GM23338 (cell line): ENCODE measurements around the gene GPR35. TPM values are rescaled to one million over a fixed set of nuclear protein-coding genes. Genes with fewer than 3 reads are reported as not detected.

Source experiments
- ATAC-seq: fragments of 200-7000 bp; cut with Tn5 transposase; 3 replicates; pipeline ENCODE4 v1.9.1; 2020
- DNase-seq: peaks from one replicate; pipeline ENCODE4 v3.0.0-alpha.2; 2015; ENCODE audit warnings: low spot score
- H2AFZ ChIP-seq: fragments of 200-600 bp; sonication (generic); 2 replicates; pipeline ENCODE4 v1.8.0; 2016; ENCODE audit warnings: antibody characterized with exemption, mild to moderate bottlenecking, moderate library complexity
- H3F3A ChIP-seq: fragments of 200-600 bp; sonication (generic); replicated peaks from 2 replicates; pipeline ENCODE4 v1.8.0; 2017; ENCODE audit warnings: antibody characterized with exemption, mixed run types, low read depth
- H3K27ac ChIP-seq: fragments of 200-600 bp; sonication (generic); 2 replicates; pipeline ENCODE4 v1.6.1; 2016; ENCODE audit warnings: low read depth
- H3K27me3 ChIP-seq: fragments of 200-600 bp; sonication (generic); 2 replicates; pipeline ENCODE4 v1.8.0; 2016; ENCODE audit warnings: mild to moderate bottlenecking, mixed run types, moderate library complexity; ENCODE audit not compliant: insufficient read depth
- H3K36me3 ChIP-seq: fragments of 200-600 bp; sonication (generic); 2 replicates; pipeline ENCODE4 v1.8.0; 2016; ENCODE audit warnings: mild to moderate bottlenecking; ENCODE audit not compliant: insufficient read depth
- H3K4me1 ChIP-seq: fragments of 200-600 bp; sonication (generic); 2 replicates; pipeline ENCODE4 v1.8.0; 2016; ENCODE audit warnings: mild to moderate bottlenecking, moderate library complexity; ENCODE audit not compliant: insufficient read depth
- H3K4me2 ChIP-seq: fragments of 200-600 bp; sonication (generic); 2 replicates; pipeline ENCODE4 v1.7.1; 2017; ENCODE audit warnings: mixed run types
- H3K4me3 ChIP-seq: fragments of 200-600 bp; sonication (generic); 2 replicates; pipeline ENCODE4 v1.6.1; 2016; ENCODE audit warnings: mixed run types
- H3K79me2 ChIP-seq: fragments of 200-600 bp; sonication (generic); replicated peaks from 2 replicates; pipeline ENCODE4 v1.8.0; 2017; ENCODE audit warnings: mild to moderate bottlenecking; ENCODE audit not compliant: insufficient read depth
- H3K9me2 ChIP-seq: fragments of 200-600 bp; sonication (generic); 2 replicates; pipeline ENCODE4 v1.8.0; 2017; ENCODE audit not compliant: insufficient read depth
- H4K20me1 ChIP-seq: fragments of 200-600 bp; sonication (generic); replicated peaks from 2 replicates; pipeline ENCODE4 v1.8.0; 2017; ENCODE audit warnings: mild to moderate bottlenecking; ENCODE audit not compliant: insufficient read depth
- H3K27ac Mint-ChIP-seq: 2 replicates; pipeline ENCODE4 v1.8.0; 2020; ENCODE audit warnings: inconsistent platforms, mild to moderate bottlenecking, moderate library complexity, mixed read lengths
- H3K27me3 Mint-ChIP-seq: 3 replicates; pipeline ENCODE4 v1.8.0; 2022; ENCODE audit warnings: low read depth, mild to moderate bottlenecking, moderate library complexity, mixed read lengths, inconsistent platforms; ENCODE audit not compliant: insufficient read depth, poor library complexity
- H3K36me3 Mint-ChIP-seq: 3 replicates; pipeline ENCODE4 v1.8.0; 2021; ENCODE audit warnings: low read depth, mild to moderate bottlenecking, inconsistent platforms, moderate library complexity, mixed read lengths
- H3K4me1 Mint-ChIP-seq: 3 replicates; pipeline ENCODE4 v1.8.0; 2020; ENCODE audit warnings: mild to moderate bottlenecking, inconsistent platforms, mixed read lengths
- H3K4me3 Mint-ChIP-seq: 3 replicates; pipeline ENCODE4 v1.8.0; 2021; ENCODE audit warnings: moderate library complexity, mild to moderate bottlenecking, inconsistent platforms, mixed read lengths
- H3K9me3 Mint-ChIP-seq: 3 replicates; pipeline ENCODE4 v1.8.0; 2020; ENCODE audit warnings: moderate library complexity, mild to moderate bottlenecking, inconsistent platforms, mixed read lengths
- EZH2 ChIP-seq: fragments of 200-600 bp; sonication (generic); IDR thresholded peaks from one replicate; pipeline ENCODE4 v1.8.0; 2017; ENCODE audit warnings: antibody characterized with exemption, mild to moderate bottlenecking, low read depth; ENCODE audit not compliant: unreplicated experiment
- JUNB ChIP-seq: IDR thresholded peaks from one replicate; pipeline ENCODE4 v1.6.1; 2016; ENCODE audit warnings: antibody characterized with exemption; ENCODE audit not compliant: unreplicated experiment
- POLR2AphosphoS5 ChIP-seq: IDR thresholded peaks from 2 replicates; pipeline ENCODE4 v1.6.1; 2016; ENCODE audit warnings: antibody characterized with exemption, low read depth
- STAT1 ChIP-seq: IDR thresholded peaks from one replicate; pipeline ENCODE4 v1.6.1; 2016; ENCODE audit warnings: antibody characterized with exemption; ENCODE audit not compliant: unreplicated experiment
- ZNF114 ChIP-seq: fragments of 250-450 bp; sonication (Bioruptor Pico); IDR thresholded peaks from 2 replicates; pipeline ENCODE4 v1.5.0; 2020; ENCODE audit warnings: mild to moderate bottlenecking, moderate library complexity
- polyA plus RNA-seq: library from polyadenylated mRNA; unstranded; fragments of >200 nt; fragmentation: Nextera tagmentation; extraction: Ambion mirVana; gene quantifications from 2 replicates; pipeline ENCODE4 v1.2.1, GENCODE V29; 2016
- total RNA-seq: library from RNA; depleted of rRNA; stranded (reverse); fragments of >200 nt; shearing (Covaris generic); gene quantifications from 2 replicates; pipeline ENCODE4 v1.2.3, GENCODE V29; 2014
- TF ChIP-seq, protein P1 (sequence below): IDR thresholded peaks from one replicate; pipeline ENCODE4 v1.6.1; 2018; ENCODE audit warnings: antibody characterized with exemption; ENCODE audit not compliant: unreplicated experiment
- TF ChIP-seq, protein P2 (sequence below), 2 experiments: fragments of 200-600 bp in 1 of 2; sonication (generic) in 1 of 2; conservative IDR thresholded peaks; 2 replicates each; pipeline versions ENCODE4 v1.5.1 to v1.6.1; 2016 to 2017; ENCODE audit warnings: antibody characterized with exemption in 2 of 2, low read depth in 2 of 2, mild to moderate bottlenecking in 2 of 2, moderate library complexity in 1 of 2
- TF ChIP-seq, protein P3 (sequence below): IDR thresholded peaks from 2 replicates; pipeline ENCODE4 v1.6.1; 2016; ENCODE audit warnings: antibody characterized with exemption
- TF ChIP-seq, protein P4 (sequence below): fragments of 250-450 bp; sonication (Bioruptor Pico); IDR thresholded peaks from 2 replicates; pipeline ENCODE4 v1.5.0; 2020; ENCODE audit warnings: mild to moderate bottlenecking, moderate library complexity

Gene GPR35
- total and polyA plus RNA-seq, 2 experiments from 2014 or later: not detected

DNA sequence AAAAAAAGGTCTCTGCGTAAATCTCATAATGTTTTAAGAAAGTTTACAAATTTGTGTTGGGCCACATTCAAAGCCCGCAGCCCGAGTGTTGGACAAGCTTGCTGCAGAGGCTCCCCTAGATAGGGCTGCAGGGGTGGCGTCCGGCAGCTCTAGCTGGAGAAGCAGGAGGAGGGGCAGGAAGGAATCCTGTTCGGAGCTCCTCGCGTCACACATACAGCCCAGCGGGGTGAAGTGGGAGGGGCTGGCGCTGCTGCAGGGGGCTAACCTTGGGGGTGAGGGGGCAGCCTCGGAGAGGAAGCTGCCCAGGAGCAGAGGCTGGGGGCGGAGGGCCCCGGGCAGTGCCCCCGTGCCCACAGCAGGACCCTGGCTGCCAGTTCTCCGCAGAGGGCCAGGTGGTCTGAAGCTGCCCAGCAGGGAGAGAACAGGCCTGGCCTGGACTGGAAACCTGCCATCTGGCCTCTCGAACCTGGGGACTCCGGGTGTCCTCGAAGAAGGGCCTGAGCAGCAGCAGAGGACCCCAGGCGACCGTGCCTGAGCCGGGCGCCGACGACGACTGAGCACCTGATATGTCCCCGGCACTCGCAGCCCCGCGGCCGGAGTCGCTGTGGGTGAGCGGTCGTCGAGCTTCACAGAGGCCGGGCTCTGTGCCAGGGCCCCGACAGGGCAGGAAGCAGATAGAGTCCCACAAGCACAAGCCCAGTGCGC, 2.6 kb upstream of the GPR35 start:
- Histone ChIP-seq H3K27ac (no peak overlapping the region), H3K9me2 (no peaks in the 10 kb centered on the region), H2AFZ (no peak overlapping the region), H4K20me1 (no peaks in the 10 kb centered on the region), H3K4me2 (no peak overlapping the region), H3F3A (no peaks in the 10 kb centered on the region), H3K27me3 (no peaks in the 10 kb centered on the region), H3K4me1 (no peaks in the 10 kb centered on the region), H3K4me3 (no peak overlapping the region), H3K79me2 (no peaks in the 10 kb centered on the region), H3K36me3 (no peaks in the 10 kb centered on the region)
- TF ChIP-seq ZNF114 (CRISPR knock-in tag) (no peak), JUNB (no peak), STAT1 (no peak), POLR2AphosphoS5 (no peak), EZH2 (no peak)
- TF ChIP-seq, protein P1, sequence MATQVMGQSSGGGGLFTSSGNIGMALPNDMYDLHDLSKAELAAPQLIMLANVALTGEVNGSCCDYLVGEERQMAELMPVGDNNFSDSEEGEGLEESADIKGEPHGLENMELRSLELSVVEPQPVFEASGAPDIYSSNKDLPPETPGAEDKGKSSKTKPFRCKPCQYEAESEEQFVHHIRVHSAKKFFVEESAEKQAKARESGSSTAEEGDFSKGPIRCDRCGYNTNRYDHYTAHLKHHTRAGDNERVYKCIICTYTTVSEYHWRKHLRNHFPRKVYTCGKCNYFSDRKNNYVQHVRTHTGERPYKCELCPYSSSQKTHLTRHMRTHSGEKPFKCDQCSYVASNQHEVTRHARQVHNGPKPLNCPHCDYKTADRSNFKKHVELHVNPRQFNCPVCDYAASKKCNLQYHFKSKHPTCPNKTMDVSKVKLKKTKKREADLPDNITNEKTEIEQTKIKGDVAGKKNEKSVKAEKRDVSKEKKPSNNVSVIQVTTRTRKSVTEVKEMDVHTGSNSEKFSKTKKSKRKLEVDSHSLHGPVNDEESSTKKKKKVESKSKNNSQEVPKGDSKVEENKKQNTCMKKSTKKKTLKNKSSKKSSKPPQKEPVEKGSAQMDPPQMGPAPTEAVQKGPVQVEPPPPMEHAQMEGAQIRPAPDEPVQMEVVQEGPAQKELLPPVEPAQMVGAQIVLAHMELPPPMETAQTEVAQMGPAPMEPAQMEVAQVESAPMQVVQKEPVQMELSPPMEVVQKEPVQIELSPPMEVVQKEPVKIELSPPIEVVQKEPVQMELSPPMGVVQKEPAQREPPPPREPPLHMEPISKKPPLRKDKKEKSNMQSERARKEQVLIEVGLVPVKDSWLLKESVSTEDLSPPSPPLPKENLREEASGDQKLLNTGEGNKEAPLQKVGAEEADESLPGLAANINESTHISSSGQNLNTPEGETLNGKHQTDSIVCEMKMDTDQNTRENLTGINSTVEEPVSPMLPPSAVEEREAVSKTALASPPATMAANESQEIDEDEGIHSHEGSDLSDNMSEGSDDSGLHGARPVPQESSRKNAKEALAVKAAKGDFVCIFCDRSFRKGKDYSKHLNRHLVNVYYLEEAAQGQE: no peak
- TF ChIP-seq, protein P2, sequence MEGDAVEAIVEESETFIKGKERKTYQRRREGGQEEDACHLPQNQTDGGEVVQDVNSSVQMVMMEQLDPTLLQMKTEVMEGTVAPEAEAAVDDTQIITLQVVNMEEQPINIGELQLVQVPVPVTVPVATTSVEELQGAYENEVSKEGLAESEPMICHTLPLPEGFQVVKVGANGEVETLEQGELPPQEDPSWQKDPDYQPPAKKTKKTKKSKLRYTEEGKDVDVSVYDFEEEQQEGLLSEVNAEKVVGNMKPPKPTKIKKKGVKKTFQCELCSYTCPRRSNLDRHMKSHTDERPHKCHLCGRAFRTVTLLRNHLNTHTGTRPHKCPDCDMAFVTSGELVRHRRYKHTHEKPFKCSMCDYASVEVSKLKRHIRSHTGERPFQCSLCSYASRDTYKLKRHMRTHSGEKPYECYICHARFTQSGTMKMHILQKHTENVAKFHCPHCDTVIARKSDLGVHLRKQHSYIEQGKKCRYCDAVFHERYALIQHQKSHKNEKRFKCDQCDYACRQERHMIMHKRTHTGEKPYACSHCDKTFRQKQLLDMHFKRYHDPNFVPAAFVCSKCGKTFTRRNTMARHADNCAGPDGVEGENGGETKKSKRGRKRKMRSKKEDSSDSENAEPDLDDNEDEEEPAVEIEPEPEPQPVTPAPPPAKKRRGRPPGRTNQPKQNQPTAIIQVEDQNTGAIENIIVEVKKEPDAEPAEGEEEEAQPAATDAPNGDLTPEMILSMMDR (conservative IDR thresholded peaks at IDR 0.05; ENCODE audit: low read depth in 2 of 2): no peak
- H3K27ac Mint-ChIP-seq: no peak overlapping the region
- peaks cover 19% of the 10 kb centered on the region for H3K9me3 Mint-ChIP-seq
- DNase-seq: no peak
- peak; percentile 60 for ATAC-seq
- peaks cover 12% of the 10 kb centered on the region for H3K36me3 Mint-ChIP-seq
- no peak overlapping the region for H3K4me3 Mint-ChIP-seq
- H3K27me3 Mint-ChIP-seq: peaks cover 9% of the 10 kb centered on the region
- H3K4me1 Mint-ChIP-seq: peaks cover 10% of the 10 kb centered on the region; the same call in 2 of the 3 replicates

DNA sequence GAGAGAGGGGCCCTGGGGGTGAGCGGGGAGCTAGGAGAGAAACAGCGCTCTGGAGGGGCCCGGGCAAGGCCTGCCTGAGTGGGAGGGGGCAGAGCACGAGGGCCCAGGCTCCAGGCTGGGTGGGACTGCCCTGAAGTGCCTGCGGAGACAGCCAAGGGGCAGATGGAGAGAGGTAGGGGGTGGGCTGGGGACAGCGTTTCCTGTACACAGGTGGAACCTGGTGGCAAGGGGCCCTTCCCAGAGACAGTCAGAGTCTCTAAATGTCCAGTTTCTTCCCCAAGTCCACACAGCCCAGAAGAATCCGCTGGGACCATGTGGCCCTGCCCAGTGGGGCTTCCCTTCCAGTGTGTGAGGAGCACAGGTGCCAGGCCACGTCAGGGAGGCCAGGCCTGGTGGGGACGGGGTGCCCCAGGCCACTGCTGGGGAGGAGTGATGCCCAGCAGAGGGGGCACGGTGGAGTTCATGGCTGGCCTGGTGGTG, 1.7 kb upstream of the GPR35 start:
- H2AFZ ChIP-seq: no peak overlapping the region
- H3K27ac ChIP-seq: no peak overlapping the region
- no peaks in the 10 kb centered on the region for H3F3A ChIP-seq
- H3K9me3 Mint-ChIP-seq: peaks cover 11% of the 10 kb centered on the region
- peaks cover 10% of the 10 kb centered on the region; the same call in 2 of the 3 replicates for H3K4me1 Mint-ChIP-seq
- H3K36me3 ChIP-seq: no peaks in the 10 kb centered on the region
- H3K27me3 ChIP-seq: no peaks in the 10 kb centered on the region
- H3K27me3 Mint-ChIP-seq: peaks cover 9% of the 10 kb centered on the region
- H3K36me3 Mint-ChIP-seq: peaks cover 6% of the 10 kb centered on the region; the same call in 1 of the 3 replicates
- H3K79me2 ChIP-seq: no peaks in the 10 kb centered on the region
- H3K27ac Mint-ChIP-seq: no peak overlapping the region
- H3K4me2 ChIP-seq: no peak overlapping the region
- no peaks in the 10 kb centered on the region for H3K9me2 ChIP-seq
- no peak overlapping the region for H3K4me3 Mint-ChIP-seq
- H3K4me1 ChIP-seq: no peaks in the 10 kb centered on the region
- no peak for DNase-seq
- no peaks in the 10 kb centered on the region for H4K20me1 ChIP-seq
- no peak overlapping the region for H3K4me3 ChIP-seq
- no peak for ATAC-seq
- TF ChIP-seq, protein P3, sequence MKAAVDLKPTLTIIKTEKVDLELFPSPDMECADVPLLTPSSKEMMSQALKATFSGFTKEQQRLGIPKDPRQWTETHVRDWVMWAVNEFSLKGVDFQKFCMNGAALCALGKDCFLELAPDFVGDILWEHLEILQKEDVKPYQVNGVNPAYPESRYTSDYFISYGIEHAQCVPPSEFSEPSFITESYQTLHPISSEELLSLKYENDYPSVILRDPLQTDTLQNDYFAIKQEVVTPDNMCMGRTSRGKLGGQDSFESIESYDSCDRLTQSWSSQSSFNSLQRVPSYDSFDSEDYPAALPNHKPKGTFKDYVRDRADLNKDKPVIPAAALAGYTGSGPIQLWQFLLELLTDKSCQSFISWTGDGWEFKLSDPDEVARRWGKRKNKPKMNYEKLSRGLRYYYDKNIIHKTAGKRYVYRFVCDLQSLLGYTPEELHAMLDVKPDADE: no peak
- TF ChIP-seq, protein P4, sequence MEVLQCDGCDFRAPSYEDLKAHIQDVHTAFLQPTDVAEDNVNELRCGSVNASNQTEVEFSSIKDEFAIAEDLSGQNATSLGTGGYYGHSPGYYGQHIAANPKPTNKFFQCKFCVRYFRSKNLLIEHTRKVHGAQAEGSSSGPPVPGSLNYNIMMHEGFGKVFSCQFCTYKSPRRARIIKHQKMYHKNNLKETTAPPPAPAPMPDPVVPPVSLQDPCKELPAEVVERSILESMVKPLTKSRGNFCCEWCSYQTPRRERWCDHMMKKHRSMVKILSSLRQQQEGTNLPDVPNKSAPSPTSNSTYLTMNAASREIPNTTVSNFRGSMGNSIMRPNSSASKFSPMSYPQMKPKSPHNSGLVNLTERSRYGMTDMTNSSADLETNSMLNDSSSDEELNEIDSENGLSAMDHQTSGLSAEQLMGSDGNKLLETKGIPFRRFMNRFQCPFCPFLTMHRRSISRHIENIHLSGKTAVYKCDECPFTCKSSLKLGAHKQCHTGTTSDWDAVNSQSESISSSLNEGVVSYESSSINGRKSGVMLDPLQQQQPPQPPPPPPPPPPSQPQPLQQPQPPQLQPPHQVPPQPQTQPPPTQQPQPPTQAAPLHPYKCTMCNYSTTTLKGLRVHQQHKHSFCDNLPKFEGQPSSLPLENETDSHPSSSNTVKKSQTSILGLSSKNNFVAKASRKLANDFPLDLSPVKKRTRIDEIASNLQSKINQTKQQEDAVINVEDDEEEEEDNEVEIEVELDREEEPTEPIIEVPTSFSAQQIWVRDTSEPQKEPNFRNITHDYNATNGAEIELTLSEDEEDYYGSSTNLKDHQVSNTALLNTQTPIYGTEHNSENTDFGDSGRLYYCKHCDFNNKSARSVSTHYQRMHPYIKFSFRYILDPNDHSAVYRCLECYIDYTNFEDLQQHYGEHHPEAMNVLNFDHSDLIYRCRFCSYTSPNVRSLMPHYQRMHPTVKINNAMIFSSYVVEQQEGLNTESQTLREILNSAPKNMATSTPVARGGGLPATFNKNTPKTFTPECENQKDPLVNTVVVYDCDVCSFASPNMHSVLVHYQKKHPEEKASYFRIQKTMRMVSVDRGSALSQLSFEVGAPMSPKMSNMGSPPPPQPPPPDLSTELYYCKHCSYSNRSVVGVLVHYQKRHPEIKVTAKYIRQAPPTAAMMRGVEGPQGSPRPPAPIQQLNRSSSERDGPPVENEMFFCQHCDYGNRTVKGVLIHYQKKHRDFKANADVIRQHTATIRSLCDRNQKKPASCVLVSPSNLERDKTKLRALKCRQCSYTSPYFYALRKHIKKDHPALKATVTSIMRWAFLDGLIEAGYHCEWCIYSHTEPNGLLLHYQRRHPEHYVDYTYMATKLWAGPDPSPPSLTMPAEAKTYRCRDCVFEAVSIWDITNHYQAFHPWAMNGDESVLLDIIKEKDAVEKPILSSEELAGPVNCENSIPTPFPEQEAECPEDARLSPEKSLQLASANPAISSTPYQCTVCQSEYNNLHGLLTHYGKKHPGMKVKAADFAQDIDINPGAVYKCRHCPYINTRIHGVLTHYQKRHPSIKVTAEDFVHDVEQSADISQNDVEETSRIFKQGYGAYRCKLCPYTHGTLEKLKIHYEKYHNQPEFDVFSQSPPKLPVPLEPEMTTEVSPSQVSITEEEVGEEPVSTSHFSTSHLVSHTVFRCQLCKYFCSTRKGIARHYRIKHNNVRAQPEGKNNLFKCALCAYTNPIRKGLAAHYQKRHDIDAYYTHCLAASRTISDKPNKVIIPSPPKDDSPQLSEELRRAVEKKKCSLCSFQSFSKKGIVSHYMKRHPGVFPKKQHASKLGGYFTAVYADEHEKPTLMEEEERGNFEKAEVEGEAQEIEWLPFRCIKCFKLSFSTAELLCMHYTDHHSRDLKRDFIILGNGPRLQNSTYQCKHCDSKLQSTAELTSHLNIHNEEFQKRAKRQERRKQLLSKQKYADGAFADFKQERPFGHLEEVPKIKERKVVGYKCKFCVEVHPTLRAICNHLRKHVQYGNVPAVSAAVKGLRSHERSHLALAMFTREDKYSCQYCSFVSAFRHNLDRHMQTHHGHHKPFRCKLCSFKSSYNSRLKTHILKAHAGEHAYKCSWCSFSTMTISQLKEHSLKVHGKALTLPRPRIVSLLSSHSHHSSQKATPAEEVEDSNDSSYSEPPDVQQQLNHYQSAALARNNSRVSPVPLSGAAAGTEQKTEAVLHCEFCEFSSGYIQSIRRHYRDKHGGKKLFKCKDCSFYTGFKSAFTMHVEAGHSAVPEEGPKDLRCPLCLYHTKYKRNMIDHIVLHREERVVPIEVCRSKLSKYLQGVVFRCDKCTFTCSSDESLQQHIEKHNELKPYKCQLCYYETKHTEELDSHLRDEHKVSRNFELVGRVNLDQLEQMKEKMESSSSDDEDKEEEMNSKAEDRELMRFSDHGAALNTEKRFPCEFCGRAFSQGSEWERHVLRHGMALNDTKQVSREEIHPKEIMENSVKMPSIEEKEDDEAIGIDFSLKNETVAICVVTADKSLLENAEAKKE (CRISPR knock-in tag): no peak
- TF ChIP-seq ZNF114 (CRISPR knock-in tag): no peak
